ENCODE results near the gene TMEM163.
"Not testable (repeated sequence)": the region's sequence is repeated elsewhere in the genome, so short reads cannot be mapped to it uniquely, and the experiment has no call there.

TMEM163 gene

DNA sequence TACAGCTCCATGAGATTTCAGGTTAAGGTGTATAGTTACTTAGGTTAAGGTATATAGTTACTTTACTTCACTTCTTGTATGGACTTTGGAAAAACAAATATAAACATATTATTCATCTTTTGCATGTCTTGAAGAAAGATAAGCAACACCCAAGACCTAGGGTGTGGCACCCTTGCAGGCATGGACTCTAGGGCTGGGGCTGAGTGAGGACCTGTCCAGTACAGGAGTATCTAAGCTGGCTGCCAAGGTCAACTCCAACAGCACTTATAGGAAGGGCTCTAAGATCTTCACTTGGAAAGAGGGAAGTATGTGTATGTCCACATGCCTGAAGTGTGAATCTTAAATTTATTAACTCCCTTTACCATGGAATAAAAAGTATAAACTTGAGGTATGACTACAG lies 7.1 kb upstream of the TMEM163 start:
- TF ChIP-seq, protein P1, sequence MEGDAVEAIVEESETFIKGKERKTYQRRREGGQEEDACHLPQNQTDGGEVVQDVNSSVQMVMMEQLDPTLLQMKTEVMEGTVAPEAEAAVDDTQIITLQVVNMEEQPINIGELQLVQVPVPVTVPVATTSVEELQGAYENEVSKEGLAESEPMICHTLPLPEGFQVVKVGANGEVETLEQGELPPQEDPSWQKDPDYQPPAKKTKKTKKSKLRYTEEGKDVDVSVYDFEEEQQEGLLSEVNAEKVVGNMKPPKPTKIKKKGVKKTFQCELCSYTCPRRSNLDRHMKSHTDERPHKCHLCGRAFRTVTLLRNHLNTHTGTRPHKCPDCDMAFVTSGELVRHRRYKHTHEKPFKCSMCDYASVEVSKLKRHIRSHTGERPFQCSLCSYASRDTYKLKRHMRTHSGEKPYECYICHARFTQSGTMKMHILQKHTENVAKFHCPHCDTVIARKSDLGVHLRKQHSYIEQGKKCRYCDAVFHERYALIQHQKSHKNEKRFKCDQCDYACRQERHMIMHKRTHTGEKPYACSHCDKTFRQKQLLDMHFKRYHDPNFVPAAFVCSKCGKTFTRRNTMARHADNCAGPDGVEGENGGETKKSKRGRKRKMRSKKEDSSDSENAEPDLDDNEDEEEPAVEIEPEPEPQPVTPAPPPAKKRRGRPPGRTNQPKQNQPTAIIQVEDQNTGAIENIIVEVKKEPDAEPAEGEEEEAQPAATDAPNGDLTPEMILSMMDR (IDR thresholded peaks at IDR 0.05; ENCODE audit: control extremely low read depth, extremely low read depth, low read depth, missing control alignments), result no peak
- no peak for DNase-seq (ENCODE audit: extremely low spot score)
- ChIA-PET POLR2A (no interaction called here), CTCF (no interaction called here)

DNA sequence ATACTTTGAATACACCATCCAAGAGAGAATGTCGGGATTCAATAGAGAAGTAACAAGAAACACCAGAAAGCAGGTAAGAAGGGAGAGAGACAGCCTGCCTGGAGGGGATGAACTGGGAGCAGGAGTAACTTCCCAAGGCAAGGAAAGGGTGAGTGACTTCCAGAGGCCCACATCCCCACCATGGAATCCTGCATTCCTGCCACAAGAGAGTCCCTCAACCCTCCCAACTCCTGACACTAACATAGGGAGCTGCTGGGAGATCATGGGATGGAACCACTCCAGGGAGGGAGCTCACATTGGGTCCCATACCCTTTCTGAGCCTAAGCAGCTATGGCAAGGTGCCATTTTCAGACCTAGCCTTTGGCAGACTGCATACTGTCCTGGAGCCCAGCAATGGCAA lies 5.5 kb upstream of the TMEM163 start:
- no peak for DNase-seq (ENCODE audit: extremely low spot score)
- CTCF ChIA-PET, result interaction anchor here (0.9 to 1.3 kb wide), 4 partner anchors 9 to 44 kb away, joined by 3 to 8 read pairs (median 4); no protein-coding TSS in a partner anchor
- TF ChIP-seq, protein P1 (IDR thresholded peaks at IDR 0.05; ENCODE audit: control extremely low read depth, extremely low read depth, low read depth, missing control alignments), result no peak
- POLR2A ChIA-PET, result no interaction called here

- CTCF ChIA-PET, result interaction anchor here (1.3 kb wide), 1 partner anchor 11 kb away, joined by 4 read pairs; no protein-coding TSS in a partner anchor
- DNase-seq (ENCODE audit: extremely low spot score); POLR2A ChIA-PET: not testable (repeated sequence)
These were observed 4.9 kb upstream of the TMEM163 start for GRCh38 chr2:134723742-134724141.

GRCh38 chr2:134722728-134723127 lies 3.9 kb upstream of the TMEM163 start:
- DNase-seq (ENCODE audit: extremely low spot score), result no peak
- ChIA-PET CTCF (interaction anchor here (0.6 to 1.5 kb wide), 5 partner anchors 9 to 23 kb away, joined by 3 to 6 read pairs (median 3); no protein-coding TSS in a partner anchor), POLR2A (no interaction called here)
- TF ChIP-seq, protein P1 (IDR thresholded peaks at IDR 0.05; ENCODE audit: control extremely low read depth, extremely low read depth, low read depth, missing control alignments), result peak; percentile 19

DNA sequence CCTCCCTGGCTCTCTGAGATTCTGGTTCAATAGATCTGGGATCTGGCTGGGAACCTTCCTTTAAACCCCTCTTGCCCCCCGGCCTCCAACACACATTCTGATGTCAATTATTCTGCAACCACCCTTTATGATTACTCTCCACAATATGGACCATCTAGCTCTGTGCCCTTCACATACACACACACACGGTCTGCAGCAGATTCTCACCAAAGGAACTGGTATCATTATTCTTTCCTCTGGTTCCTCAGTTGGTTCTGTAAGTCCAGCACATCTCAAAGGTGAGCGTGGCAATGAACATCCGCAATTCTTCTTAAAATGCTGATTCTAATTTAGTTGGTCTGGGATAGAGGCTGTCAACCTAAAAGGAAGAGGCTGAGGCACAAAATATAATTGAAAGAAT lies 2.8 kb upstream of the TMEM163 start:
- POLR2A ChIA-PET, result interaction anchor here (0.5 kb wide), 1 partner anchor 280 kb away, joined by 3 read pairs; no protein-coding TSS in a partner anchor
- CTCF ChIA-PET, result no interaction called here
- TF ChIP-seq, protein P1 (IDR thresholded peaks at IDR 0.05; ENCODE audit: control extremely low read depth, extremely low read depth, low read depth, missing control alignments), result no peak
- DNase-seq (ENCODE audit: extremely low spot score), result no peak

DNA sequence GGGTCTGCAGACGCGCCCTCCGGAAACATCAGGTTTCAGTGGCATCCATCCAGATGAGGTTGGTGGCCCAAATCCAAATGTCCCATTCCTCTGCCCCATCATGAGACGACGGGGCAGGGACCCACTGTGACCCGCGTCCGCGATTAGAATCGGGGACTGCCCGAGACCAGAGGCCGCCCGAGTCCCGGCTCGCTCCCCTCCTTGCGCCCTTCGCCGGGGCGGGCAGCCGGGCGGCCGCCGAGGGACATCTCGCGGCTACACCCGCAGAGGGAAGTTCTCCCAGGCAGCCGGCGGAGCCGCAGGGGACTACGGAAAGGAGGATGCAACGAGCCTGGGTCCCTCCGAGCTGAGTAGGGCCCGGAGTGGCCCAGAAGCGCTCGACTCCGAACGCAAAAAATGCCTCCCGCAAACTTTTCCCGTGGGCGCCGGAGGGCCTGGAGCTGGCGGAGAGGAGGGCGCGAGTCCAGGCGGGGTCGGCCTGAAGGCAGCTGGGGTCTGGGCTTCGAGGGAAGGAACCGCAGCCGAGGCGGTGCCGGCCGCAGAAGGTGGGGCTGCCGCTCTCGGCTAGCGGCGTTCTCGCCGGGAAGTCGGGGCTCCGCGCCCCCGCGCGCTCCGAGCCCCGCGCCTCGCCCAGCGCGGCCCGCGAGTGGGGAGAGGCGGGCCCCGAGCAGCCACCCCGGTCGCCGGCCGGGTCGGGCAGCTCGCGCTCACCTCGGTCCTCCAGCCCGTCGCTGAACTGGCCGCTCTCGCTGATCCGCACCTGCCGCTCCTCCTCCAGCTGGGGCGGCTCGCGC lies 580 bp downstream of the TMEM163 start:
- TF ChIP-seq, protein P1 (IDR thresholded peaks at IDR 0.05; ENCODE audit: control extremely low read depth, extremely low read depth, low read depth, missing control alignments), result no peak
- ChIA-PET POLR2A (no interaction called here), CTCF (interaction anchor here (1.1 kb wide), 1 partner anchor 10 kb away, joined by 3 read pairs; no protein-coding TSS in a partner anchor)
- DNase-seq (ENCODE audit: extremely low spot score), result peak; percentile 46
